HS-5 (cell line): ENCODE data around the gene SORBS2.

Source experiments
- DNase-seq: peaks from one replicate; pipeline ENCODE4 v3.0.0-alpha.2; 2012; ENCODE audit warnings: low read depth

Gene SORBS2

GRCh38 chr4:185774845-185775680 lies 36.9 kb downstream of the SORBS2 start:
- peak; percentile 29 for DNase-seq

- no peak for DNase-seq
Measured at GRCh38 chr4:185774131-185774653, 37.8 kb downstream of the SORBS2 start.

GRCh38 chr4:185773419-185773818 lies 38.6 kb downstream of the SORBS2 start:
- DNase-seq: no peak

- no peak for DNase-seq
Measured at GRCh38 chr4:185772391-185773093, 39.5 kb downstream of the SORBS2 start.

GRCh38 chr4:185771711-185772390 lies 40.1 kb downstream of the SORBS2 start:
- no peak for DNase-seq

GRCh38 chr4:185767528-185767927 lies 44.5 kb downstream of the SORBS2 start:
- no peak for DNase-seq

GRCh38 chr4:185764876-185765275 lies 47.1 kb downstream of the SORBS2 start:
- no peak for DNase-seq

- DNase-seq: no peak
Measured at GRCh38 chr4:185761352-185762235, 50.4 kb downstream of the SORBS2 start.

GRCh38 chr4:185758807-185759206 lies 53.2 kb downstream of the SORBS2 start:
- no peak for DNase-seq

- no peak for DNase-seq
Measured at GRCh38 chr4:185755451-185755850, 56.5 kb downstream of the SORBS2 start.

GRCh38 chr4:185754961-185755360 lies 57.0 kb downstream of the SORBS2 start:
- DNase-seq: no peak

GRCh38 chr4:185752872-185753271 lies 59.1 kb downstream of the SORBS2 start:
- DNase-seq: no peak

GRCh38 chr4:185749858-185750257 lies 62.1 kb downstream of the SORBS2 start:
- no peak for DNase-seq

- DNase-seq: no peak
Measured at GRCh38 chr4:185748901-185749390, 63.0 kb downstream of the SORBS2 start.

- DNase-seq: no peak
Measured at GRCh38 chr4:185745891-185746290, 66.1 kb downstream of the SORBS2 start.

- DNase-seq: no peak
Measured at GRCh38 chr4:185744946-185745345, 67.0 kb downstream of the SORBS2 start.

- no peak for DNase-seq
Measured at GRCh38 chr4:185744488-185744862, 67.5 kb downstream of the SORBS2 start.

GRCh38 chr4:185743722-185744487 lies 68.1 kb downstream of the SORBS2 start:
- no peak for DNase-seq

- DNase-seq: no peak
Measured at GRCh38 chr4:185742766-185743165, 69.2 kb downstream of the SORBS2 start.

GRCh38 chr4:185741795-185742194 lies 70.2 kb downstream of the SORBS2 start:
- no peak for DNase-seq

GRCh38 chr4:185740471-185740873 lies 71.5 kb downstream of the SORBS2 start:
- DNase-seq: no peak
